ENCODE results near the gene PRKAA1. TPM values are rescaled to one million over a fixed set of nuclear protein-coding genes. Genes with fewer than 3 reads are reported as not detected.

The PRKAA1 gene
- polyA plus RNA-seq, 1 donor from 2014 or later: 66.9 TPM

DNA sequence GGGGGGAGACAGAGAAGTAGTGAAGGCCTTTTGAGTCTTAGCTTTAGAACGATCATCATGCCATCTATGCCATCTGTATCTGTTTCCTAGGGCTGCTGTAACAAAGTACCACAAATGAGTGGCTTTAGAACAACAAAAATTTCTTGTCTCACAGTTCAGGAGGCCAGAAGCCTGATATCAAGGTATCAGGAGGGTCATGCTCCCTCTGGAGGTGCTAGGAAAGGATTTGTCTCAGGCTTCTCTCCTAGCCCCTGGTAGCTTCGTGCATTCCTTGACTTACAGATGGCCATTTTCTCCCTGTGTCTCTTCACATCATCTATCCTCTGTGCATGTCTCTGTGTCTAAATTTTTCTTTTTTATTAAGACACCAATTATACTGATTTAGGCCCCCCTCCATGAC lies 48.2 kb upstream of the PRKAA1 start:
- no peak overlapping the region for H3K4me3 ChIP-seq (ENCODE audit: low read length)
- H3K36me3 ChIP-seq (ENCODE audit: insufficient read depth, low read length): no peaks in the 10 kb centered on the region
- TF ChIP-seq RAD21 (conservative IDR thresholded peaks at IDR 0.05) (no peak), TAF1 (IDR thresholded peaks at IDR 0.05; ENCODE audit: low read depth) (no peak), SMC3 (conservative IDR thresholded peaks at IDR 0.05; ENCODE audit: poor library complexity) (no peak), EP300 (conservative IDR thresholded peaks at IDR 0.05; ENCODE audit: poor library complexity, severe bottlenecking) (no peak), EZH2 (IDR thresholded peaks at IDR 0.05; ENCODE audit: borderline replicate concordance, insufficient read depth, low read length, poor library complexity, severe bottlenecking) (no peak), MXI1 (conservative IDR thresholded peaks at IDR 0.05; ENCODE audit: poor library complexity, severe bottlenecking) (no peak), POLR2AphosphoS5 (IDR thresholded peaks at IDR 0.05) (no peak)
- TF ChIP-seq, protein P1, sequence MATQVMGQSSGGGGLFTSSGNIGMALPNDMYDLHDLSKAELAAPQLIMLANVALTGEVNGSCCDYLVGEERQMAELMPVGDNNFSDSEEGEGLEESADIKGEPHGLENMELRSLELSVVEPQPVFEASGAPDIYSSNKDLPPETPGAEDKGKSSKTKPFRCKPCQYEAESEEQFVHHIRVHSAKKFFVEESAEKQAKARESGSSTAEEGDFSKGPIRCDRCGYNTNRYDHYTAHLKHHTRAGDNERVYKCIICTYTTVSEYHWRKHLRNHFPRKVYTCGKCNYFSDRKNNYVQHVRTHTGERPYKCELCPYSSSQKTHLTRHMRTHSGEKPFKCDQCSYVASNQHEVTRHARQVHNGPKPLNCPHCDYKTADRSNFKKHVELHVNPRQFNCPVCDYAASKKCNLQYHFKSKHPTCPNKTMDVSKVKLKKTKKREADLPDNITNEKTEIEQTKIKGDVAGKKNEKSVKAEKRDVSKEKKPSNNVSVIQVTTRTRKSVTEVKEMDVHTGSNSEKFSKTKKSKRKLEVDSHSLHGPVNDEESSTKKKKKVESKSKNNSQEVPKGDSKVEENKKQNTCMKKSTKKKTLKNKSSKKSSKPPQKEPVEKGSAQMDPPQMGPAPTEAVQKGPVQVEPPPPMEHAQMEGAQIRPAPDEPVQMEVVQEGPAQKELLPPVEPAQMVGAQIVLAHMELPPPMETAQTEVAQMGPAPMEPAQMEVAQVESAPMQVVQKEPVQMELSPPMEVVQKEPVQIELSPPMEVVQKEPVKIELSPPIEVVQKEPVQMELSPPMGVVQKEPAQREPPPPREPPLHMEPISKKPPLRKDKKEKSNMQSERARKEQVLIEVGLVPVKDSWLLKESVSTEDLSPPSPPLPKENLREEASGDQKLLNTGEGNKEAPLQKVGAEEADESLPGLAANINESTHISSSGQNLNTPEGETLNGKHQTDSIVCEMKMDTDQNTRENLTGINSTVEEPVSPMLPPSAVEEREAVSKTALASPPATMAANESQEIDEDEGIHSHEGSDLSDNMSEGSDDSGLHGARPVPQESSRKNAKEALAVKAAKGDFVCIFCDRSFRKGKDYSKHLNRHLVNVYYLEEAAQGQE (IDR thresholded peaks at IDR 0.05; ENCODE audit: borderline replicate concordance): no peak
- TF ChIP-seq, protein P2, sequence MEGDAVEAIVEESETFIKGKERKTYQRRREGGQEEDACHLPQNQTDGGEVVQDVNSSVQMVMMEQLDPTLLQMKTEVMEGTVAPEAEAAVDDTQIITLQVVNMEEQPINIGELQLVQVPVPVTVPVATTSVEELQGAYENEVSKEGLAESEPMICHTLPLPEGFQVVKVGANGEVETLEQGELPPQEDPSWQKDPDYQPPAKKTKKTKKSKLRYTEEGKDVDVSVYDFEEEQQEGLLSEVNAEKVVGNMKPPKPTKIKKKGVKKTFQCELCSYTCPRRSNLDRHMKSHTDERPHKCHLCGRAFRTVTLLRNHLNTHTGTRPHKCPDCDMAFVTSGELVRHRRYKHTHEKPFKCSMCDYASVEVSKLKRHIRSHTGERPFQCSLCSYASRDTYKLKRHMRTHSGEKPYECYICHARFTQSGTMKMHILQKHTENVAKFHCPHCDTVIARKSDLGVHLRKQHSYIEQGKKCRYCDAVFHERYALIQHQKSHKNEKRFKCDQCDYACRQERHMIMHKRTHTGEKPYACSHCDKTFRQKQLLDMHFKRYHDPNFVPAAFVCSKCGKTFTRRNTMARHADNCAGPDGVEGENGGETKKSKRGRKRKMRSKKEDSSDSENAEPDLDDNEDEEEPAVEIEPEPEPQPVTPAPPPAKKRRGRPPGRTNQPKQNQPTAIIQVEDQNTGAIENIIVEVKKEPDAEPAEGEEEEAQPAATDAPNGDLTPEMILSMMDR (IDR thresholded peaks at IDR 0.05; ENCODE audit: poor library complexity, severe bottlenecking): no peak
- H4K20me1 ChIP-seq (ENCODE audit: insufficient read depth): no peaks in the 10 kb centered on the region
- no peaks in the 10 kb centered on the region for H3K9me3 ChIP-seq (ENCODE audit: low read length)
- H2AFZ ChIP-seq (ENCODE audit: low read depth, low read length): no peak overlapping the region
- H3F3A ChIP-seq (ENCODE audit: insufficient read depth, low read length, poor library complexity, severe bottlenecking): no peaks in the 10 kb centered on the region
- H3K9ac ChIP-seq (ENCODE audit: low read length): no peak overlapping the region
- no peaks in the 10 kb centered on the region for H3K9me2 ChIP-seq (ENCODE audit: insufficient read depth, low read length)
- no peaks in the 10 kb centered on the region for H3K79me2 ChIP-seq (replicated peaks; ENCODE audit: insufficient read depth, low read length)
- H3K4me2 ChIP-seq (ENCODE audit: low read length): no peak overlapping the region
- H3K27ac ChIP-seq (ENCODE audit: low read length): no peak overlapping the region
- no peaks in the 10 kb centered on the region for H3K27me3 ChIP-seq (ENCODE audit: insufficient read depth, low read depth, low read length)

DNA sequence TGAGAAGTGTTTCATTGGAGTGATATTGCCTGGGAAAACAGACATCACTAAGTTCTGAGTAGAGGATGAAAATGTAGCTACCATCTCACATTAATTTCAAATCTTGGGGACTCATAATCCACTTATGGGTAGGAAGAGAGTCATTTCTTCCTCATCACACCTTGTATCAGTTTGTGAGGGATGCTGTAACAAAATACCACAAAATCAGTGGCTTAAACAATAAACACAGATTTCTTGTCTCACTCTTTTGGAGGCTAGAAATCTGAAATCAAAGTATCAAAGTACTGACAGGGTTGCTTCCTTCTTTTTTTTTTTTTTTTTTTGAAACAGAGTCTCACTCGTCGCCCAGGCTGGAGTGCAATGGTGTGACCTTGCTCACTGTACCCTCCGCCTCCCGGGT lies 46.4 kb upstream of the PRKAA1 start:
- Histone ChIP-seq H3K4me2 (ENCODE audit: low read length) (no peak overlapping the region), H3K9me3 (ENCODE audit: low read length) (no peaks in the 10 kb centered on the region), H3K79me2 (replicated peaks; ENCODE audit: insufficient read depth, low read length) (no peaks in the 10 kb centered on the region), H2AFZ (ENCODE audit: low read depth, low read length) (no peak overlapping the region), H3K36me3 (ENCODE audit: insufficient read depth, low read length) (no peaks in the 10 kb centered on the region), H3K9ac (ENCODE audit: low read length) (no peak overlapping the region), H3F3A (ENCODE audit: insufficient read depth, low read length, poor library complexity, severe bottlenecking) (no peaks in the 10 kb centered on the region), H3K9me2 (ENCODE audit: insufficient read depth, low read length) (no peaks in the 10 kb centered on the region), H3K27ac (ENCODE audit: low read length) (no peak overlapping the region), H3K4me3 (ENCODE audit: low read length) (no peak overlapping the region), H4K20me1 (ENCODE audit: insufficient read depth) (no peaks in the 10 kb centered on the region), H3K27me3 (ENCODE audit: insufficient read depth, low read depth, low read length) (no peaks in the 10 kb centered on the region)
- TF ChIP-seq POLR2AphosphoS5 (IDR thresholded peaks at IDR 0.05) (no peak), EP300 (conservative IDR thresholded peaks at IDR 0.05; ENCODE audit: poor library complexity, severe bottlenecking) (no peak), SMC3 (conservative IDR thresholded peaks at IDR 0.05; ENCODE audit: poor library complexity) (no peak), RAD21 (conservative IDR thresholded peaks at IDR 0.05) (no peak)
- TF ChIP-seq, protein P2 (IDR thresholded peaks at IDR 0.05; ENCODE audit: poor library complexity, severe bottlenecking): no peak

Data from neural cell (in vitro differentiated cells).